Ovary (tissue), 3 donors: Measurements from ENCODE around the gene OTP.

Source experiments
- EP300 ChIP-seq: sonication (generic); formaldehyde crosslinking; IDR thresholded peaks from one replicate; pipeline ENCODE4 v1.6.1; 2017; ENCODE audit warnings: antibody characterized with exemption
- TF ChIP-seq, protein P1 (sequence below), 3 donors: fragments of 450-650 bp in 2 of 3; fragments of 200-600 bp in 1 of 3; IDR thresholded peaks; one replicate each; pipeline versions ENCODE4 v1.5.1 to v1.8.0; 2016 to 2022; ENCODE audit warnings: antibody characterized with exemption in 3 of 3, mild to moderate bottlenecking in 1 of 3
- donor health status: DM: no; HTN: no; CAD: no.

DNA sequence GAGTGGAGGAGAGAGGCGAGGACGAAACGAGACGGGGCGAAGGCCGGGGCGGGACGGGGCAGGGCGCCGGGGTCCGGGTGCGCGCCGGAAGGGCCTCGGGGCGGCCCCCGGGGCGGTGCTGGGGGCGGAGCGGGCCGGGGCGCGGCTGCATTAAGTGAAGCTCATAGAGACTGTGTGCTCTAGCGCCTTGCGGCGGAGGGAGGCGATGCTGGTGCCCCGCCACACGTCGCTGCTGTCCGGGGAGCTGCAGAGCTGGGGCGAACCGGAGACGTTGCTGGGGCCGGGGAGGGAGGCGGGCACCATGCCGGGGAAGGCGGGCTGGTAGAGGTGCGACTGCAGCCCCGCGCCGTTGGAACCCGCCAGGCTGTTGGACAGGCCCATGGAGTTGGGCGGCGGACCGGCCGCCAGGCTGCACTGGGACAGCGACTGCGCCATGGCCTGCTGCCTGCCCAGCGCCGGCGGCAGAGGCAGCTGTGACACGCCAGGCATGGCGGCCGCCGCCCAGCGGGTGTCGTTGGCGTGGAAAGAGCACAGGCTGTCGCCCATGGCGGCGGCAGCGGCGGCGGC lies 8.3 kb downstream of the OTP start:
- TF ChIP-seq, protein P1, sequence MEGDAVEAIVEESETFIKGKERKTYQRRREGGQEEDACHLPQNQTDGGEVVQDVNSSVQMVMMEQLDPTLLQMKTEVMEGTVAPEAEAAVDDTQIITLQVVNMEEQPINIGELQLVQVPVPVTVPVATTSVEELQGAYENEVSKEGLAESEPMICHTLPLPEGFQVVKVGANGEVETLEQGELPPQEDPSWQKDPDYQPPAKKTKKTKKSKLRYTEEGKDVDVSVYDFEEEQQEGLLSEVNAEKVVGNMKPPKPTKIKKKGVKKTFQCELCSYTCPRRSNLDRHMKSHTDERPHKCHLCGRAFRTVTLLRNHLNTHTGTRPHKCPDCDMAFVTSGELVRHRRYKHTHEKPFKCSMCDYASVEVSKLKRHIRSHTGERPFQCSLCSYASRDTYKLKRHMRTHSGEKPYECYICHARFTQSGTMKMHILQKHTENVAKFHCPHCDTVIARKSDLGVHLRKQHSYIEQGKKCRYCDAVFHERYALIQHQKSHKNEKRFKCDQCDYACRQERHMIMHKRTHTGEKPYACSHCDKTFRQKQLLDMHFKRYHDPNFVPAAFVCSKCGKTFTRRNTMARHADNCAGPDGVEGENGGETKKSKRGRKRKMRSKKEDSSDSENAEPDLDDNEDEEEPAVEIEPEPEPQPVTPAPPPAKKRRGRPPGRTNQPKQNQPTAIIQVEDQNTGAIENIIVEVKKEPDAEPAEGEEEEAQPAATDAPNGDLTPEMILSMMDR (IDR thresholded peaks at IDR 0.05), result no peak
- TF ChIP-seq EP300, result no peak
